Measurements from ENCODE around the gene ADAM23. TPM values are rescaled to one million over a fixed set of nuclear protein-coding genes. Genes with fewer than 3 reads are reported as not detected.

ADAM23 gene
- total RNA-seq, 2 donors from 2014 or later = 4.5 to 6.4 TPM

DNA sequence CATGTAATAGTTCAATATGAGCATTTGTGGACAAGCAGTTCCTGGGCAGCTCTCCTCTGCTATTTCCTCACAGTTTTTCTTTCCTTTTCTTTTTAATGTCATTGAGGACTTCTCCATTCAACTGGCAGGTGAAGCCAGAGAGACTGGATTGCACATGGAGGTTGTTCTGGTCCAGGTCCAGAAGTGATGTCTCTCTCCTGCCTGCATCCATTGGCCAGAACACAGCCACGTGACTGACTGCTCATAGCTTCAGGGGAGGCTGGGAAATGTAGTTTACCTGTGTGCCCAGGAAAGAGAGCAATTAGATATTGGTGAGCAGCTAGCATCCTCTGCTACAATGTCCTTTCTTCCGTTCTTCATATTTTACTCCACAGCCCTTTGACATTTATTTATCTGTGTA is 20.2 kb upstream of the ADAM23 start:
- no peak overlapping the region for H3K27ac ChIP-seq
- H3K4me1 ChIP-seq (ENCODE audit: control insufficient read depth in 1 of 2, low read depth in 2 of 2) = no peaks in the 10 kb centered on the region
- H3K4me3 ChIP-seq = no peak overlapping the region
- no peaks in the 10 kb centered on the region for H3K27me3 ChIP-seq (replicated peaks; ENCODE audit: insufficient read depth)
- ATAC-seq (ENCODE audit: insufficient number of reproducible peaks, low FRiP score, low read depth) = no peak
- no peak for DNase-seq (ENCODE audit: low spot score)
- TF ChIP-seq, protein P1, sequence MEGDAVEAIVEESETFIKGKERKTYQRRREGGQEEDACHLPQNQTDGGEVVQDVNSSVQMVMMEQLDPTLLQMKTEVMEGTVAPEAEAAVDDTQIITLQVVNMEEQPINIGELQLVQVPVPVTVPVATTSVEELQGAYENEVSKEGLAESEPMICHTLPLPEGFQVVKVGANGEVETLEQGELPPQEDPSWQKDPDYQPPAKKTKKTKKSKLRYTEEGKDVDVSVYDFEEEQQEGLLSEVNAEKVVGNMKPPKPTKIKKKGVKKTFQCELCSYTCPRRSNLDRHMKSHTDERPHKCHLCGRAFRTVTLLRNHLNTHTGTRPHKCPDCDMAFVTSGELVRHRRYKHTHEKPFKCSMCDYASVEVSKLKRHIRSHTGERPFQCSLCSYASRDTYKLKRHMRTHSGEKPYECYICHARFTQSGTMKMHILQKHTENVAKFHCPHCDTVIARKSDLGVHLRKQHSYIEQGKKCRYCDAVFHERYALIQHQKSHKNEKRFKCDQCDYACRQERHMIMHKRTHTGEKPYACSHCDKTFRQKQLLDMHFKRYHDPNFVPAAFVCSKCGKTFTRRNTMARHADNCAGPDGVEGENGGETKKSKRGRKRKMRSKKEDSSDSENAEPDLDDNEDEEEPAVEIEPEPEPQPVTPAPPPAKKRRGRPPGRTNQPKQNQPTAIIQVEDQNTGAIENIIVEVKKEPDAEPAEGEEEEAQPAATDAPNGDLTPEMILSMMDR (IDR thresholded peaks at IDR 0.05) = no peak
- no peaks in the 10 kb centered on the region for H3K9me3 ChIP-seq
- no peaks in the 10 kb centered on the region for H3K36me3 ChIP-seq

DNA sequence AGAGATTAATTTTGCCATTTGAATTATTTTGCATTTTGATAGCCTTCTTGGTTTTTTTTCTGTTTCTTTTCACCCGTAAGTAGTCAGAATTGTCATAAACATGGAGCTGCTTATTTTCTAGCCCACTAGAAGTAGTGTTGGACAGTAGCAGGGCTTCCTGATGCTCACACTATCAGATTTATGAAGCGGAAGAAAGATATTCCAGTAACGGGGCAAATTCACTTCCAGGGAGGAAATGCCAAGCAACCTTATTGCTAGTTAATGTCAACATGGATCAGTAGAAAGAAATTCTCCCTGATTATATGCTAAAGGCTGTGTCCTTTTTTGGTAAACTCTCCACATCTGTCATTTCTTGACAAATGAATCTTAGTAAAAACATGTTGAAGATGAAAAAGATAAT is 19.2 kb upstream of the ADAM23 start:
- TF ChIP-seq, protein P1 (IDR thresholded peaks at IDR 0.05) = no peak
- Histone ChIP-seq H3K4me1 (ENCODE audit: control insufficient read depth in 1 of 2, low read depth in 2 of 2) (no peaks in the 10 kb centered on the region), H3K27me3 (replicated peaks; ENCODE audit: insufficient read depth) (no peaks in the 10 kb centered on the region), H3K27ac (no peak overlapping the region), H3K36me3 (no peaks in the 10 kb centered on the region), H3K9me3 (no peaks in the 10 kb centered on the region), H3K4me3 (no peak overlapping the region)
- ATAC-seq (ENCODE audit: insufficient number of reproducible peaks, low FRiP score, low read depth) = no peak
- DNase-seq (ENCODE audit: low spot score) = no peak

DNA sequence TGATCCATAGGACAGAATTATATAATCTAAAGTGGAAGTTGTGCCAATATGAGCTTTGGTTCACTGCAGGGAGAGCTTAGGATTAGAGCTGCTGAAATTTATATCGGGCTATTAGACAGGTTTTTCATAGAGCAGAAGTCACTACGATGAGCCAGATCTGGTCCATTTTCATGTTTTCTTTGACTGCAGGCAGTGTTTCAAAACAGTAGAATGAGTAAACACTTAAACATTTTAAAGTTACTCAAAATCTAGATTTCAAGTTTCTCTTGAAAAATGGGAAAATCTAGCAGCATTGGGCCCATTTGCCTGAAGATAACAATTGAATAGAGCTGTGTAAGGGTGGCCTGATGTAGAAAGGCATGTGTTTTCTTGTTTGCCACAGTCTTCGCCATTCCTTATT is 14.5 kb upstream of the ADAM23 start:
- Histone ChIP-seq H3K27ac (no peak overlapping the region), H3K36me3 (no peaks in the 10 kb centered on the region), H3K4me3 (no peak overlapping the region), H3K27me3 (replicated peaks; ENCODE audit: insufficient read depth) (no peaks in the 10 kb centered on the region), H3K9me3 (no peaks in the 10 kb centered on the region), H3K4me1 (ENCODE audit: control insufficient read depth in 1 of 2, low read depth in 2 of 2) (no peaks in the 10 kb centered on the region)
- DNase-seq (ENCODE audit: low spot score) = no peak
- no peak for ATAC-seq (ENCODE audit: insufficient number of reproducible peaks, low FRiP score, low read depth)
- TF ChIP-seq, protein P1 (IDR thresholded peaks at IDR 0.05) = no peak

DNA sequence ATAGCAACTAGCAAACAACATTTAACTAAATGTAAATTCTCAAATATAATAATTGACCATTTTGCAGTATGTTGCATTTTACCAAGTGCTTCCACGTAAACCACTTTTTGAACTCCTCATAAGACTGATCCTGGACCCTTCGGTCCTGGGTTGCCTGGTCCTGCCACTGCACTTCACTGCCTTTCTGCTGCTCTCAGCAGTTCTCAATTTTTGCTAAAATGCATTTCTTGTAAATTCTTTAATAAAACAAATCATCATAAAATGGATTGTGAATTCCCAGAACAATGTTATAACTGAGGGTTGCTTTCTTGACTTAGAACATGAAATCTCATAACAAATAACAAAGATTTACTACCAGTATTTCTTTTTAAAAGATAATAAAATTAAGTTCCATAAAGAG is 12.9 kb upstream of the ADAM23 start:
- TF ChIP-seq, protein P1 (IDR thresholded peaks at IDR 0.05) = no peak

DNA sequence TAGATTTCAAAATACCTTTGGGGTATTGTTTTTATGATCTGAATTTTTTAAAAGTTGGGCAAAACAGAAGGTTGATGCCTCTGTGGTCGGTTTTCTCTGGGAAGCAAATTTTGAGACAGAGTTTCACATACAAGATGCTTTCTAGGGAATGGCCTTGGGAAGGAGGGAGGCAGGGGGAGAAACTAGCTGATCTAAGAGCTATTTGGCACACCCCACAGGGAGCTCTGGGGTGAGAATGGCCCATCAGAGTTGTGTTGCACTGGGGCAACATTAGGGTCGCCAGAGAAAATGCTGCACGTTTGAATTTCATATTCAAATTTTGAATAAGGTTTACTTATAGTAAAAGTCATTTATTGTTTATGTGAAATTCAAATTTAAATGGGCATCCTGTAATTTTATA is 11.9 kb upstream of the ADAM23 start:
- H3K27me3 ChIP-seq (replicated peaks; ENCODE audit: insufficient read depth) = no peaks in the 10 kb centered on the region
- H3K4me3 ChIP-seq = no peak overlapping the region
- TF ChIP-seq, protein P1 (IDR thresholded peaks at IDR 0.05) = no peak
- no peaks in the 10 kb centered on the region for H3K36me3 ChIP-seq
- DNase-seq (ENCODE audit: low spot score) (no peak), ATAC-seq (ENCODE audit: insufficient number of reproducible peaks, low FRiP score, low read depth) (no peak)
- H3K9me3 ChIP-seq = no peaks in the 10 kb centered on the region
- no peaks in the 10 kb centered on the region for H3K4me1 ChIP-seq (ENCODE audit: control insufficient read depth in 1 of 2, low read depth in 2 of 2)
- no peak overlapping the region for H3K27ac ChIP-seq

More for the DNA sequence above, 12.9 kb upstream of the ADAM23 start:
- H3K9me3 ChIP-seq = no peaks in the 10 kb centered on the region
- H3K4me1 ChIP-seq (ENCODE audit: control insufficient read depth in 1 of 2, low read depth in 2 of 2) = no peaks in the 10 kb centered on the region
- H3K36me3 ChIP-seq = no peaks in the 10 kb centered on the region
- no peak overlapping the region for H3K4me3 ChIP-seq
- ATAC-seq (ENCODE audit: insufficient number of reproducible peaks, low FRiP score, low read depth) (no peak), DNase-seq (ENCODE audit: low spot score) (no peak)
- H3K27ac ChIP-seq = no peak overlapping the region
- H3K27me3 ChIP-seq (replicated peaks; ENCODE audit: insufficient read depth) = no peaks in the 10 kb centered on the region

All from thoracic aorta (tissue), 2 donors.